PFSK-1 (cell line): ENCODE measurements around the gene KICS2.

Experiments used
- POLR2AphosphoS5 ChIP-seq: IDR thresholded peaks from 2 replicates; pipeline ENCODE4 v1.6.1; 2012; ENCODE audit warnings: low read depth, mild to moderate bottlenecking, control low read depth, low read length, moderate library complexity
- REST ChIP-seq, 2 experiments: IDR thresholded peaks; 2 replicates each; pipeline versions ENCODE4 v1.6.1 to v1.8.0; 2011 to 2012; ENCODE audit warnings: low read depth in 2 of 2, low read length in 2 of 2, control low read depth in 1 of 2, inconsistent platforms in 1 of 2, mild to moderate bottlenecking in 1 of 2, moderate library complexity in 1 of 2; ENCODE audit not compliant: insufficient read depth in 1 of 2

GRCh38 chr12:64205542-64205941 is 16.6 kb downstream of the KICS2 start:
- no peak for TF ChIP-seq POLR2AphosphoS5
- TF ChIP-seq REST (IDR thresholded peaks at IDR 0.05; ENCODE audit: insufficient read depth in 1 of 2, low read depth in 2 of 2, low read length in 2 of 2): no peak
